Caco-2 (cell line): ENCODE results near the gene SH3GL1. TPM values are rescaled to one million over a fixed set of nuclear protein-coding genes. Genes with fewer than 3 reads are reported as not detected.

Experiments used
- BruUV-seq: library from RNA; stranded (reverse); fragments of 400-500 nt; replicated peaks from 2 replicates; lab custom pipeline; 2021; lab: Mats Ljungman, UMichigan
- CTCF ChIA-PET: fragments of 300-600 bp; sonication (Branson Sonifier 250); formaldehyde crosslinking; loops from one replicate; lab custom pipeline; 2022; ENCODE audit warnings: antibody characterized with exemption; lab: Charles Lee
- POLR2A ChIA-PET: fragments of 300-600 bp; sonication (Branson Sonifier 250); formaldehyde crosslinking; loops from one replicate; lab custom pipeline; 2022; ENCODE audit warnings: antibody characterized with exemption; lab: Charles Lee
- DNase-seq, 2 experiments: peaks; one replicate each; pipeline versions ENCODE4 v3.0.0 to v3.0.0-alpha.2; 2020 to 2022
- H3K27me3 ChIP-seq: replicated peaks from 2 replicates; pipeline ENCODE4 v1.6.0; 2011; ENCODE audit warnings: low read length; ENCODE audit not compliant: control insufficient read depth, insufficient read depth
- H3K36me3 ChIP-seq: 2 replicates; pipeline ENCODE4 v1.5.1; 2011; ENCODE audit warnings: low read length; ENCODE audit not compliant: control insufficient read depth, insufficient read depth
- H3K4me1 ChIP-seq: fragments of 250-450 bp; sonication (Bioruptor Pico); 2 replicates; pipeline ENCODE4 v1.5.1; 2020; ENCODE audit warnings: mild to moderate bottlenecking
- H3K4me3 ChIP-seq: 2 replicates; pipeline ENCODE4 v1.5.1; 2011; ENCODE audit warnings: low read depth, mild to moderate bottlenecking, control low read depth, low read length
- H3K9me3 ChIP-seq: fragments of 250-450 bp; sonication (Bioruptor Pico); 2 replicates; pipeline ENCODE4 v1.5.1; 2020; ENCODE audit warnings: mild to moderate bottlenecking, moderate library complexity
- H3K27ac Mint-ChIP-seq: one replicate; pipeline ENCODE4 v1.8.0; 2022; ENCODE audit warnings: mixed read lengths; ENCODE audit not compliant: unreplicated experiment
- H3K27me3 Mint-ChIP-seq: one replicate; pipeline ENCODE4 v1.8.0; 2022; ENCODE audit warnings: mixed read lengths; ENCODE audit not compliant: insufficient read depth, unreplicated experiment
- H3K36me3 Mint-ChIP-seq: one replicate; pipeline ENCODE4 v1.8.0; 2022; ENCODE audit warnings: mild to moderate bottlenecking, mixed read lengths; ENCODE audit not compliant: insufficient read depth, unreplicated experiment
- H3K4me1 Mint-ChIP-seq: one replicate; pipeline ENCODE4 v1.8.0; 2022; ENCODE audit warnings: low read depth, mixed read lengths; ENCODE audit not compliant: unreplicated experiment
- H3K4me3 Mint-ChIP-seq: one replicate; pipeline ENCODE4 v1.8.0; 2022; ENCODE audit warnings: mild to moderate bottlenecking, moderate library complexity, mixed read lengths; ENCODE audit not compliant: unreplicated experiment
- H3K9me3 Mint-ChIP-seq: one replicate; pipeline ENCODE4 v1.8.0; 2022; ENCODE audit warnings: mixed read lengths; ENCODE audit not compliant: unreplicated experiment
- CTCF ChIP-seq, 2 experiments: fragments of 200-600 bp in 1 of 2; IDR thresholded peaks; 1 replicate in 1 of 2; 2 replicates in 1 of 2; pipeline versions ENCODE4 v1.5.1 to v1.8.0; 2011 to 2022; ENCODE audit warnings: antibody characterized with exemption in 1 of 2, control low read depth in 1 of 2, inconsistent platforms in 1 of 2, low read depth in 1 of 2, low read length in 1 of 2, mild to moderate bottlenecking in 1 of 2, moderate library complexity in 1 of 2; ENCODE audit not compliant: insufficient read depth in 1 of 2, severe bottlenecking in 1 of 2, unreplicated experiment in 1 of 2
- intact Hi-C: fragments of 100-400 bp; cut with micrococcal nuclease; formaldehyde crosslinking; loops from one replicate; pipeline ENCODE4 v1.10.0; 2022; ENCODE audit not compliant: unreplicated experiment
- total RNA-seq: library from RNA; stranded (reverse); gene quantifications from 2 replicates; pipeline ENCODE4 v1.2.3, GENCODE V29; 2022

Gene SH3GL1
- total RNA-seq, 1 experiment from 2014 or later = 91.3 TPM

DNA sequence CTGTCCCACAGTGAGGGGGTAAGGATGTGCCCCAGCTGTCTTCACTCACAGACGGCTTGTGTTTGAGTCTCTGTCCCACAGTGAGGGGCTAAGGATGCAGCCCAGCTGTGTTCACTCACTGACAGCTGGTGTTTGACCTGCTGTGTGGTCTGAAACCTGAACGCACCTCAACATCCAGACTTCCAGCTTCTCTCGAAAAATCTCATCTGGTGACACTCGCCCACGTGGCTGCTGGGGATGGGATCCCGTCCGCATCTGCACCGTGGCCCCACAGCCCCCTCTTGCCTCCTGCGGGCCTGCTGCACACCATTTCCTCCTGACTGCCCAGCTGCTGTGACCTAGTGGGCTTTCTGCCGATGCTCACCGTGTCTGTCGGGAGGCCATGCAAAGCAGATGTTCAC is 29.4 kb upstream of the SH3GL1 start:
- ChIA-PET POLR2A (no interaction called here), CTCF (no interaction called here)
- H3K36me3 ChIP-seq = peaks cover 3% of the 10 kb centered on the region
- no peaks in the 10 kb centered on the region for H3K9me3 ChIP-seq
- no peaks in the 10 kb centered on the region for H3K27me3 Mint-ChIP-seq
- no TSS peak for BruUV-seq
- H3K4me1 Mint-ChIP-seq = no peaks in the 10 kb centered on the region
- peaks cover 92% of the 10 kb centered on the region for H3K36me3 Mint-ChIP-seq
- no peaks in the 10 kb centered on the region for H3K4me1 ChIP-seq
- TF ChIP-seq CTCF (IDR thresholded peaks at IDR 0.05; ENCODE audit: insufficient read depth in 1 of 2, low read depth in 1 of 2, low read length in 1 of 2, severe bottlenecking in 1 of 2, unreplicated experiment in 1 of 2) = no peak
- H3K4me3 ChIP-seq = no peak overlapping the region
- H3K27me3 ChIP-seq = no peaks in the 10 kb centered on the region
- H3K9me3 Mint-ChIP-seq = no peaks in the 10 kb centered on the region
- no peak overlapping the region for H3K4me3 Mint-ChIP-seq
- intact Hi-C loops = no loop called here
- DNase-seq = no peak
- no peak overlapping the region for H3K27ac Mint-ChIP-seq

DNA sequence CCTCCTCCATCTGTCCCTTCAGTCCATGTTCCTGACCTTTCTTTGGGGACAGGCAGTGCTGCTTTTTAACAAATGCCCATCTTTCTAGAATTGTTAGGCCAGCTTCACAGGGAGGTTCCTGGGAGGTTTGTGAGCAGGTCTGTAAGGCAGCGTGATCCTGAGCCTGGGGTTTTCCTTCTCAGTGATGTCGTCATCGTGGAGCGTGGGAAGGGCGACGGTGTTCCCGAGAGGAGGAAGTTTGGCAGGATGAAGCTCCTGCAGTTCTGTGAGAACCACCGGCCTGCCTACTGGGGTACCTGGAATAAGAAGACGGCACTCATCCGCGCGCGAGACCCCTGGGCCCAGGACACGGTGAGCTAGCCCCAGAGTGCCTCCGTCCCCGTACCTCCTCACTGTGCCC is 28.9 kb upstream of the SH3GL1 start:
- intact Hi-C loops = no loop called here
- H3K4me3 ChIP-seq = no peak overlapping the region
- Mint-ChIP-seq H3K4me1 (no peaks in the 10 kb centered on the region), H3K4me3 (no peak overlapping the region), H3K36me3 (peaks cover 92% of the 10 kb centered on the region), H3K27me3 (no peaks in the 10 kb centered on the region), H3K9me3 (no peaks in the 10 kb centered on the region), H3K27ac (no peak overlapping the region)
- H3K9me3 ChIP-seq = no peaks in the 10 kb centered on the region
- H3K27me3 ChIP-seq = no peaks in the 10 kb centered on the region
- no peak for DNase-seq
- POLR2A ChIA-PET = interaction anchor here (0.5 kb wide), 1 partner anchor 106 kb away, joined by 3 read pairs; the partner anchor contains the start of gene PLIN5
- H3K4me1 ChIP-seq = no peaks in the 10 kb centered on the region
- TF ChIP-seq CTCF (IDR thresholded peaks at IDR 0.05; ENCODE audit: insufficient read depth in 1 of 2, low read depth in 1 of 2, low read length in 1 of 2, severe bottlenecking in 1 of 2, unreplicated experiment in 1 of 2) = no peak
- CTCF ChIA-PET = no interaction called here
- peaks cover 3% of the 10 kb centered on the region for H3K36me3 ChIP-seq
- BruUV-seq = no TSS peak

GRCh38 chr19:4428326-4428975 is 28.1 kb upstream of the SH3GL1 start:
- no peak for DNase-seq
- Histone ChIP-seq H3K4me1 (no peaks in the 10 kb centered on the region), H3K36me3 (peaks cover 3% of the 10 kb centered on the region), H3K27me3 (no peaks in the 10 kb centered on the region), H3K9me3 (no peaks in the 10 kb centered on the region), H3K4me3 (no peak overlapping the region)
- BruUV-seq = no TSS peak
- ChIA-PET CTCF (no interaction called here), POLR2A (no interaction called here)
- Mint-ChIP-seq H3K4me1 (no peaks in the 10 kb centered on the region), H3K9me3 (no peaks in the 10 kb centered on the region), H3K27me3 (no peaks in the 10 kb centered on the region), H3K4me3 (no peak overlapping the region), H3K36me3 (peaks cover 92% of the 10 kb centered on the region), H3K27ac (no peak overlapping the region)
- TF ChIP-seq CTCF (IDR thresholded peaks at IDR 0.05; ENCODE audit: insufficient read depth in 1 of 2, low read depth in 1 of 2, low read length in 1 of 2, severe bottlenecking in 1 of 2, unreplicated experiment in 1 of 2) = no peak
- intact Hi-C loops = no loop called here
